Left lung (tissue), 10 donors: ENCODE results near the gene PPARA. TPM values are rescaled to one million over a fixed set of nuclear protein-coding genes. Genes with fewer than 3 reads are reported as not detected.
A peak's percentile ranks its signal among the peaks of the same experiment; 100 is the strongest.
"Not testable (repeated sequence)": the region's sequence is repeated elsewhere in the genome, so short reads cannot be mapped to it uniquely, and the experiment has no call there.

Source experiments
- ATAC-seq: fragments of 200-7000 bp; cut with Tn5 transposase; one replicate; pipeline ENCODE4 v1.9.1; 2020; ENCODE audit warnings: moderate library complexity
- DNase-seq, 4 donors: peaks; one replicate each; pipeline ENCODE4 v3.0.0-alpha.2; 2013 to 2020
- H3K27ac ChIP-seq, 2 donors: fragments of 200-600 bp; sonication (generic) in 1 of 2; one replicate each; pipeline versions ENCODE4 v1.5.0 to v1.8.0; 2020 to 2021
- H3K27me3 ChIP-seq, 2 donors: fragments of 200-600 bp; sonication (generic) in 1 of 2; one replicate each; pipeline versions ENCODE4 v1.5.0 to v1.8.0; 2020 to 2021
- H3K36me3 ChIP-seq, 2 donors: fragments of 200-600 bp; sonication (generic) in 1 of 2; one replicate each; pipeline versions ENCODE4 v1.5.0 to v1.8.0; 2020 to 2021
- H3K4me1 ChIP-seq, 2 donors: fragments of 200-600 bp; one replicate each; pipeline ENCODE4 v1.8.0; 2021
- H3K4me3 ChIP-seq, 2 donors: fragments of 200-600 bp; sonication (generic) in 1 of 2; one replicate each; pipeline versions ENCODE4 v1.5.0 to v1.8.0; 2020 to 2021; ENCODE audit warnings: mild to moderate bottlenecking in 1 of 2
- H3K9me3 ChIP-seq, 2 donors: fragments of 200-600 bp; sonication (generic) in 1 of 2; one replicate each; pipeline versions ENCODE4 v1.5.0 to v1.8.0; 2020 to 2021
- CTCF ChIP-seq, 2 donors: fragments of 200-600 bp; sonication (generic) in 1 of 2; IDR thresholded peaks; one replicate each; pipeline versions ENCODE4 v1.5.0 to v1.8.0; 2021; ENCODE audit warnings: antibody characterized with exemption in 2 of 2
- intact Hi-C, 2 donors: fragments of 100-400 bp; cut with DNase I; formaldehyde crosslinking; loops; one replicate each; pipeline versions ENCODE4 v1.11.2 to v1.14.2; 2022
- polyA plus RNA-seq, 6 donors: library from polyadenylated mRNA; unstranded; fragments of 120-200 nt; gene quantifications; one replicate each; pipeline ENCODE4 v1.2.1, GENCODE V29; 2013; ENCODE audit not compliant: insufficient read length in 6 of 6
- total RNA-seq, 2 donors: library from RNA; stranded (reverse); fragmentation: NEBNext Ultra II Directional; extraction: Animal tissue kit (Norgen Biotek cat#: 25700); gene quantifications; one replicate each; pipeline ENCODE4 v1.2.1, GENCODE V29; 2021
- donor health status: DM: no; HTN: yes; CAD: no.
- donor health status: DM: no; HTN: no; CAD: no.

PPARA gene
- total and polyA plus RNA-seq, 8 donors, result 13.8 to 22.3 (median 15.8) TPM

- Histone ChIP-seq H3K4me3 (no peak overlapping the region), H3K9me3 (no peaks in the 10 kb centered on the region), H3K4me1 (no peaks in the 10 kb centered on the region), H3K27me3 (no peaks in the 10 kb centered on the region), H3K27ac (no peak overlapping the region), H3K36me3 (peaks cover 0 to 24% of the 10 kb centered on the region in 2 donors)
- intact Hi-C loops, result no loop called here
- no peak for TF ChIP-seq CTCF (IDR thresholded peaks at IDR 0.05)
- ATAC-seq (no peak), DNase-seq (no peak)
These were observed 45.3 kb downstream of the PPARA start for GRCh38 chr22:46195487-46196165.

- H3K4me3 ChIP-seq, result no peak overlapping the region
- H3K4me1 ChIP-seq, result no peaks in the 10 kb centered on the region
- peaks cover 0 to 28% of the 10 kb centered on the region in 2 donors for H3K36me3 ChIP-seq
- DNase-seq (no peak), ATAC-seq (no peak)
- intact Hi-C loops, result no loop called here
- H3K27me3 ChIP-seq, result no peaks in the 10 kb centered on the region
- H3K27ac ChIP-seq, result no peak overlapping the region
- no peak for TF ChIP-seq CTCF (IDR thresholded peaks at IDR 0.05)
- H3K9me3 ChIP-seq, result no peaks in the 10 kb centered on the region
These were observed 46.0 kb downstream of the PPARA start for GRCh38 chr22:46196278-46196677.

GRCh38 chr22:46198274-46198673 lies 47.9 kb downstream of the PPARA start:
- TF ChIP-seq CTCF (IDR thresholded peaks at IDR 0.05), result no peak
- Histone ChIP-seq H3K9me3 (no peaks in the 10 kb centered on the region), H3K36me3 (peaks cover 0 to 29% of the 10 kb centered on the region in 2 donors), H3K27ac (no peak overlapping the region), H3K27me3 (no peaks in the 10 kb centered on the region), H3K4me1 (no peaks in the 10 kb centered on the region), H3K4me3 (no peak overlapping the region)
- intact Hi-C loops, result no loop called here
- ATAC-seq (no peak), DNase-seq (peak in 1 of 4 donors; percentile 25)

GRCh38 chr22:46198806-46199205 lies 48.5 kb downstream of the PPARA start:
- H3K4me3 ChIP-seq, H3K9me3 ChIP-seq, intact Hi-C loops: not testable (repeated sequence)

GRCh38 chr22:46201059-46201757 lies 50.9 kb downstream of the PPARA start:
- TF ChIP-seq CTCF (IDR thresholded peaks at IDR 0.05), result no peak
- Histone ChIP-seq H3K27ac (no peak overlapping the region), H3K9me3 (peaks cover 0 to 9% of the 10 kb centered on the region in 2 donors), H3K27me3 (no peaks in the 10 kb centered on the region), H3K4me3 (no peak overlapping the region), H3K36me3 (peaks cover 0 to 46% of the 10 kb centered on the region in 2 donors), H3K4me1 (no peaks in the 10 kb centered on the region)
- DNase-seq (peak in 1 of 4 donors; percentile 12), ATAC-seq (no peak)
- intact Hi-C loops, result no loop called here

More at GRCh38 chr22:46198806-46199205, 48.5 kb downstream of the PPARA start:
- H3K36me3 ChIP-seq, result peaks cover 0 to 34% of the 10 kb centered on the region in 2 donors
- not testable (repeated sequence) for H3K4me1 ChIP-seq, ATAC-seq, H3K27ac ChIP-seq, H3K27me3 ChIP-seq, DNase-seq
